ENCODE data around the gene GRAMD4. TPM values are rescaled to one million over a fixed set of nuclear protein-coding genes. Genes with fewer than 3 reads are reported as not detected.

The GRAMD4 gene
- total RNA-seq, 2 donors from 2014 or later = 33.8 to 42.4 TPM

DNA sequence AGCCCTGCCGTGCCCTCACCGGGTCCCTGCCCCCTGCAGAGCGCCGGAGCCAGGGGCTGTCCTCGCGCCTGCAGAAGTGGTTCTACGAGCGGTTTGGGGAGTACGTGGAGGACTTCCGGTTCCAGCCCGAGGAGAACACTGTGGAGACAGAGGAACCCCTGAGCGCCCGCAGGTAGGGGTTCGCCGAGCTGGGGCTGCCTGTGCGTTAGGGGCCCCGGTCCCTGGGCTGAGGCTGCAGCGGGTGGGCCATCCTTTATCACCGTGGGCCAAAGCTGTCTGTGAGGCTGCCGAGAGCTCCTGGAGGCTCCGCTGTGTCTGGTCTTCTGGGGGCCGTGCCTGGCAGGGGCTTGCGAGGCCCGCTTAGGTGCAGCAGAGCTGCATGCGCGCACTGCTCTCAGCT is 42.8 kb downstream of the GRAMD4 start:
- no peaks in the 10 kb centered on the region for H3K9me3 Mint-ChIP-seq
- H3K27ac Mint-ChIP-seq = no peak overlapping the region
- ATAC-seq (peak in 1 of 2 donors; percentile 18), DNase-seq (ENCODE audit: low spot score in 2 of 2) (no peak)
- no peaks in the 10 kb centered on the region for H3K36me3 Mint-ChIP-seq

DNA sequence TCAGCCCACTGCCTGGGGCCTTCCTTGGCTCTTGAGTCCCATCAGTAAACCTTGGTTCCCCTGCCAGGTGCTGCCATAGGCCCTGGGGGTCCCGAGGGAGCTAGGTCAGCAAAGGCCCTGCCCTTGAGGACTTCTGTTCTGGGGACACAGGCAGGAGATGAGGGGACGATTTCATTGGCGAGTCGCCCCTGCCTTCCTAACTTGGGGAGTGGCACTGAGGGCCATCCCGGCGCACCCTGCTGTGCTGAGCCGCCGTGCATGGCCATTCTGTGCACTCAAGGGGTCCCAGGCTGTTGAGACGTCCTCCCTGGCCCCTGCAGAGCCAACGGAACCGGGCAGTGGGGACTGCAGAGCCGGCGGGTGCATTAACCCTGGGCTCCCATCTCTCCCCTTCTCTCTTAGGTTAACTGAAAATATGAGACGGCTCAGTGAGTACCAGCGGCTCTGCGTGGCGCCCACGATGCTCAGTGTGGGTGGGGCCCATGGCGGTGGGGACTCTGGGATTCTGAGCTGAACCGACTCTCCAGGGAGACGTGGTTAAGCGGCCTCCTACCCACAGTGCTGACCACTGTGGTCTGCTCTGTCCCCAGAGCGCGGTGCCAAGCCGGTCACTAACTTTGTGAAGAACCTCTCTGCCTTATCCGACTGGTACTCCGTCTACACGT is 43.4 kb downstream of the GRAMD4 start:
- peak overlapping the region; percentile 55 to 64 for H3K27ac Mint-ChIP-seq

DNA sequence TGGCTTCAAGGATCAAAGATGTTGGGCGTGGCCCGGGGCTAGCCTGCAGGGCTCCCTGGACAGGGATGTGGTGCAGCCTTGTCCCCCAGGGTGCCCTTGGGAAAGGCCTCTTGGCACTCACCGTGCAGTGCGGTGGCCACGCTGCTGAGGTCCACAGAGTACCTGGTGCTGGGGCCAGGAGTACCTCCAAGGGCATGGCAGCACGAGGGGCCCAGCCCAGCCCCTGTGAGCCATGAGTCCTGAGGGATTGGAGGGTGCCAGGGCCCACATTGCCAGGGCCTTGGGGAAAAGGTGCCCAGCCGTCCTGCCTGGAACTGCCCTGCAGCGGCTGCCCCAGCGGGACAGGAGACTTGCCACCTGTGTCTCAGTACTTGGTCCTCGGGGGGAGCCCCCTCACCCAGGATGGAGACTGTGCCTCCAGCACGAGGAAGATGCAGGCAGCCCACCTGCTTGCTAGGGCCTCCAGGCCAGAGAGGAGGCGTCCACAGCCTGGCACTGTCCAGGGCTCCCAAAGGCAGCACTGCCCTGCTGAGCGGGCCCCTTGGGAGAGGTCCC is 44.2 kb downstream of the GRAMD4 start:
- no peak for ATAC-seq
- DNase-seq (ENCODE audit: low spot score in 2 of 2) = no peak
- H3K36me3 Mint-ChIP-seq = no peaks in the 10 kb centered on the region
- peak overlapping the region; percentile 55 to 64 for H3K27ac Mint-ChIP-seq
- no peaks in the 10 kb centered on the region for H3K9me3 Mint-ChIP-seq

More for the DNA sequence above, 43.4 kb downstream of the GRAMD4 start:
- Mint-ChIP-seq H3K9me3 (no peaks in the 10 kb centered on the region), H3K36me3 (no peaks in the 10 kb centered on the region)
- no peak for ATAC-seq
- DNase-seq (ENCODE audit: low spot score in 2 of 2) = no peak

DNA sequence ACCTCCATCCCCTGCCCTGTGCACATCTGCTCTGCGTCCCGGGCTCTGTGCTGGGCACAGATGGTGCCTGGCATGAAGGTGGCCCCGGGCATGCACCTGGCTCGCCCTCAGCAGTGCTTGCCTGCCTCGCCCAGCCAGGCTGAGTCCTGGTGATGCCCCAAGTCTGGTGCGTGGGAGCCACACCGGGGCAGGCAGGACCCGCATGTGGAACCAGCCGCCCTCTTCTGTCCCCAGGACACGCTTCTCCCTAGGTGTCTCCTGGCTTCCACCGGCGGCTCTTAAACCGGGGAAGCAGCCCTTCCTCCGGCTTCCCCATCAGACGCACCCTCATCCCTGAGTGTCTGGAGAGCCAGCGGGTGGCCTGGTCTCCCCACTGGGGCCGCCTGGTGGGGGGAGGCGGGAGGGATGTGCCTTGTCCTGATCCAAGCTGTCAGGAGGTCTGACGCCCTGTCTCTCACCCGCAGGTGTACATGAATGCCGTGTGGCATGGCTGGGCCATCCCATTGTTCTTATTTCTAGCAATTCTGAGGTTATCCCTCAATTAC is 45.0 kb downstream of the GRAMD4 start:
- H3K27ac Mint-ChIP-seq = no peak overlapping the region
- DNase-seq (ENCODE audit: low spot score in 2 of 2) (no peak), ATAC-seq (no peak)
- H3K36me3 Mint-ChIP-seq = no peaks in the 10 kb centered on the region
- no peaks in the 10 kb centered on the region for H3K9me3 Mint-ChIP-seq

DNA sequence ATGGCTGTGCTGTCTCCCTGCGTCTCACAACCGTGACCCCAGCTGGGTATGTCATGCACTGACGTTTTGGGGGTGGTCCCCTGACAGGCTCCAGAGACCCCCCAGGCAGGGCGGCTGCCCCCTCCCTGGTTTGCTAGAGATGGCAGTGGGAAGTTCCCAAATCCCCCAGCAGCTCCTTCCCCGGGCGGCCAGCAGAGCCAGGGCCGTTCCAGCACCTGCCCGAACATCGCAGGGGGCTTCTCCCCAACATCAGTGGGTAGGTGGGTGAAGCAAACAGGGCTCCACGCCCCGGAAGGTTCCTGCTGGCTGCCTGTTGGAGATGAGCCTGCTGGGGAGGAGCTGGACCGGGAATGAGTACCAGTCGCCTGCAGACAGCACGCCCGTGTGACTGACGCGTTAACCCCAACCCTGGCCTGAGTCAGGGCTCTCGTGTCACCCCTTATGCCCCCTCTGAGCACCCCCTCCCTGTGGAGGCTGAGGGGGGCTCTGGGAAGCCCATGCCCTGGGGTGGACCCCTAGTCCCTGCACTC is 45.6 kb downstream of the GRAMD4 start:
- Mint-ChIP-seq H3K27ac (no peak overlapping the region), H3K9me3 (no peaks in the 10 kb centered on the region), H3K36me3 (no peaks in the 10 kb centered on the region)
- no peak for ATAC-seq
- DNase-seq (ENCODE audit: low spot score in 2 of 2) = no peak

DNA sequence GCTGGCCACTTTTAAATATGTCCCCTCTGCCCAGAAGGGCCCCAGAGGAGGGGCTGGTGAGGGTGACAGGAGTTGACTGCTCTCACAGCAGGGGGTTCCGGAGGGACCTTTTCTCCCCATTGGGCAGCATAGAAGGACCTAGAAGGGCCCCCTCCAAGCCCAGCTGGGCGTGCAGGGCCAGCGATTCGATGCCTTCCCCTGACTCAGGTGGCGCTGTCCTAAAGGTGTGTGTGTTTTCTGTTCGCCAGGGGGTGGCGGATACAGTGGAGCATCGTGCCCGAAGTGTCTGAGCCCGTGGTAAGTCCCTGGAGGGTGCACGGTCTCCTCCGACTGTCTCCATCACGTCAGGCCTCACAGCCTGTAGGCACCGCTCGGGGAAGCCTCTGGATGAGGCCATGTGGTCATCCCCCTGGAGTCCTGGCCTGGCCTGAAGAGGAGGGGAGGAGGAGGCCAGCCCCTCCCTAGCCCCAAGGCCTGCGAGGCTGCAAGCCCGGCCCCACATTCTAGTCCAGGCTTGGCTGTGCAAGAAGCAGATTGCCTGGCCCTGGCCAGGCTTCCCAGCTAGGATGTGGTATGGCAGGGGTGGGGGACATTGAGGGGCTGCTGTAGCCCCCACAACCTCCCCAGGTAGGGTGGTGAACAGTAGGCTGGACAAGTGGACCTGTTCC is 46.5 kb downstream of the GRAMD4 start:
- no peaks in the 10 kb centered on the region for H3K36me3 Mint-ChIP-seq
- no peaks in the 10 kb centered on the region for H3K9me3 Mint-ChIP-seq
- DNase-seq (ENCODE audit: low spot score in 2 of 2) = no peak
- H3K27ac Mint-ChIP-seq = peak overlapping the region in 1 of 2 donors; percentile 36
- ATAC-seq = no peak

DNA sequence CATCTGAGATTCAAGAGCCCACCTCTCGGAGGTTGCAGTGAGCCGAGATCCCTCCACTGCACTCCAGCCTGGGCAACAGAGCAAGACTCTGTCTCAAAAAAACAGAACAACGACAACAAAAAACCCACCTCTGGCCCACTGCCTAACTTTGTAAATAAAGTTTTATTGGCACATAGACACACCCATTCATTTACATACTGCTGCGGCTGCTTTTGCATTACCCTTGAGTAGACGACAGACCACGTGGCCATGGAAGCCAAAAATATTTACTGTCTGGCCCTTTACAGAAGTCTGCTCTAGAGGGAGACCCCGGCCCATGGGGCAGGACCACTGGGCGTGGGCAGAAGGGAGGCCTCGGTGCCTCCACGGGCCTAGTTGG is 47.0 kb downstream of the GRAMD4 start:
- H3K9me3 Mint-ChIP-seq = no peaks in the 10 kb centered on the region
- no peak for DNase-seq (ENCODE audit: low spot score in 2 of 2)
- no peak for ATAC-seq
- no peaks in the 10 kb centered on the region for H3K36me3 Mint-ChIP-seq
- no peak overlapping the region for H3K27ac Mint-ChIP-seq

DNA sequence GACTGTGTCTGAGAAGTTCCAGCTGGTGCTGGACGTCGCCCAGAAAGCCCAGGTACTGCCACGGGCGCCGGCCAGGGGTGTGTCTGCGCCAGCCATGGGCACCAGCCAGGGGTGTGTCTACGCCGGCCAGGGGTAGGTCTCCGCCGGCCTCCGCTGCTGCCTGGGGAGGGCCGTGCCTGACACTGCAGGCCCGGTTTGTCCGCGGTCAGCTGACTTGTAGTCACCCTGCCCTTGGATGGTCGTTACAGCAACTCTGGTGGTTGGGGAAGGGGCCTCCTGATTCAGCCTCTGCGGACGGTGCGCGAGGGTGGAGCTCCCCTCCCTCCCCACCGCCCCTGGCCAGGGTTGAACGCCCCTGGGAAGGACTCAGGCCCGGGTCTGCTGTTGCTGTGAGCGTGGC is 47.9 kb downstream of the GRAMD4 start:
- DNase-seq (ENCODE audit: low spot score in 2 of 2) = no peak
- no peaks in the 10 kb centered on the region for H3K36me3 Mint-ChIP-seq
- no peaks in the 10 kb centered on the region for H3K9me3 Mint-ChIP-seq
- no peak for ATAC-seq
- no peak overlapping the region for H3K27ac Mint-ChIP-seq

DNA sequence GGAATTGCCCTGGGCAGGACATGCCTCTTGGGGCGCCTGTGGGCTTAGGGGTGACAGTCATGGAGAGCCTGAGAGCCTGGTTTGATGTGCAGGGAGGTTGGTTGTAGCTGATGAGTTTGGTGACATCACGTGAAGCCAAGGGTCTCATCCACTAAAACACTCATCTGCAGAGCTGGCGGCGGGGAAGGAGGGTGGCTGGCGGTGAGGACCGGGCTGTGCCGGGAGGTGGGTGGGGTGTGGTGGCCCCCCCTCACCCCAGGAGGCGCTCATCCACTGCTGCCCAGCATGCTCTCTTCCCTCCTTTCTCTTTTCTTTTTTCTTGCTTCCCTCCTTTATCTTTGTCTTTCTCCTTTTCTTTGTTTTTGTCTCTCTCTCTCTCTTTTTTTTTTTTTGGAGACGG is 49.0 kb downstream of the GRAMD4 start:
- H3K36me3 Mint-ChIP-seq = peaks cover 0 to 4% of the 10 kb centered on the region in 2 donors
- H3K9me3 Mint-ChIP-seq = no peaks in the 10 kb centered on the region
- no peak for ATAC-seq
- no peak for DNase-seq (ENCODE audit: low spot score in 2 of 2)
- H3K27ac Mint-ChIP-seq = peak overlapping the region; percentile 82 to 87

DNA sequence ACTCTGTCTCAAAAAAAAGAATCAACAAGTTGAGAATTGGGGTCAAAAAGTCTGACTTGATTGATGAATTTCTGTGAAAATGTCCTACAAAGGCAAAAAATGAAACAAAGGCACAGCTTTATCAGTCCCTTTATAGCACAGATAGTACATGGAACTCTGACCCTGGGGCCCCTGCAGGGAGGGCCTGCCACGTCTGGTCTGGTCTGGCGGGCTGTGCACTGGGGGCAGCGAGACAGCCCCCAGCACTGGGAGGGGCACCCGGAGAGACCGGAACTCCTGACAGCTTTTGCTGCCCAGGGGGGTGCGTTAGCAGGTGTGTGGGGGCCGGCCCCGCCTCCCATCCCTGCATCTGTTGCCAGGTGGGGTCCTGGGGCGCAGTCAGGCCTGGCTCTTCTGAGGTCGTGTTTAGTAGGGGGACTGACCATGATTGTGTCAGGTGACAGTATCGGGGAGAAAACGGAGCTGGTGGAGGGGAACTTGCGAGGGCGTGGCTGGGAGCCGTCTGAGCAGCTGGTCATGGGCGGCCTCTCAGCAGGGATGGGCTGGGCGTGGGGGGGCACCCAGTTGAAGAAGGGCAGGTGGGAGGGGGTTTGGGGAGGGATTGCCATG is 51.7 kb downstream of the GRAMD4 start:
- Mint-ChIP-seq H3K36me3 (peaks cover 0 to 9% of the 10 kb centered on the region in 2 donors), H3K9me3 (no peaks in the 10 kb centered on the region), H3K27ac (peak overlapping the region in 1 of 2 donors; percentile 93)
- DNase-seq (ENCODE audit: low spot score in 2 of 2) (no peak), ATAC-seq (no peak)

DNA sequence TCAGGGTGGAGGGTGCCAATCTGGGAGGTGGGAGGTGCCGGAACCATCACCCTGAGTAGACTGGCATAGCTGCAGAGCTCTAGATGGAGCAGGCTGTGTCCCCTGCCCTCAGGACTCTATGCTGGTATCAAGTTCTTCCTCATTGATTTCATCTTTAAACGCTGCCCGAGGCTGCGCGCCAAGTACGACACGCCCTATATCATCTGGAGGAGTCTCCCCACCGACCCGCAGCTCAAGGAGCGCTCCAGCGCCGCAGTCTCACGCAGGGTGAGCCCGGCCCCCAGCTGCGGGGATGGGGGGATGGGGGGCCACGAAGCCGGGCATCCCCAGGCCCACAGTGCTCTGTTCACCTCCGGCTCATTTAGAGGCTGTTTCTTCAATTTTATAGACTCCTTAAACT is 52.5 kb downstream of the GRAMD4 start:
- DNase-seq (ENCODE audit: low spot score in 2 of 2) = no peak
- Mint-ChIP-seq H3K36me3 (peaks cover 0 to 9% of the 10 kb centered on the region in 2 donors), H3K27ac (peak overlapping the region in 1 of 2 donors; percentile 93), H3K9me3 (no peaks in the 10 kb centered on the region)
- no peak for ATAC-seq

DNA sequence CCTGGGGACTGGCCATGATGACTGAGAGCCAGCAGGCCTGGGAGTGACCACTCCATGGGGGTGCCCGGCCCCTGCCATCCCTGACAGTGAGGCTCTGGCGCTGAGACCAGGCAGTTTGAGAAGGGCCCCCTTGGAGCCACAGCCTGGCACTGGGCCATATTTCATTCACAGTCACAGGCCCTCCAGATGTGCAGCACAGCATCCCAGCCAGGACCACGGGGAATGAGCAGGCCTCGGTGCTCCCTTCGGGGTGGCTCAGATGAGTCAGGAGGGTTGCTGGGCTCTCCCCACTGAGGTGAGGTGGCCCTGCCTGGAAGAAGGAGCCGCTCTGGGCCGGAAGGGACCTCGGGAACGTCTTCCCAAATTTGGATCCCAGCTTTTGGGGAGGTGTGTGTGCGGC is 53.0 kb downstream of the GRAMD4 start:
- DNase-seq (ENCODE audit: low spot score in 2 of 2) (no peak), ATAC-seq (peak in 1 of 2 donors; percentile 5)
- H3K27ac Mint-ChIP-seq = peak overlapping the region; percentile 93 to 95
- H3K36me3 Mint-ChIP-seq = peaks cover 0 to 9% of the 10 kb centered on the region in 2 donors
- no peaks in the 10 kb centered on the region for H3K9me3 Mint-ChIP-seq

DNA sequence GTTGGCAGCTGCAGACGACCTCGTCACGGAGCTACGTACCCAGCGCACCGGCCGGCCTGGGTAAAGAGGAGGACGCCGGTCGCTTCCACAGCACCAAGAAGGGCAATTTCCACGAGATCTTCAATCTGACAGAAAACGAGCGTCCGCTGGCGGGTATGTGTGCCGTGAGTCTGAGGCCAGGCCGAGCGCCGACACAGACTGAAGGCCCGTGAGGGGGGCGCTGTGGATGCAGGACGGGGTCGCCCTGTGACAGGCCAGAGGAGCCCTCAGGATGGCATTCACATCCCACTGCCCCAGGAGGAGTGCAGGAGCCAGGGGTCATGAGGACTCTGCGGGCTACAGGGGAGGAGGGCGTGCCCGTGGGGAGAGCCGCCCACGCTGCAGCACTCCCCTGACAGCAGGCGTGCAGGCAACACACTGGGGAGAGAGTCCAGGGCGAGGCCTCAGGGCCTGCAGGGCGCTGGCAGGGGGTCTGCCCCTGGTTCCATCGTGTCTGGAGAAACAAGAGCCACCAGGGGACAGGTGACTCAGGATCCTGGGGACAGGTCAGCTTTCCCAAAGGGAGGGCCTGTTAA is 53.6 kb downstream of the GRAMD4 start:
- peaks cover 0 to 9% of the 10 kb centered on the region in 2 donors for H3K36me3 Mint-ChIP-seq
- H3K9me3 Mint-ChIP-seq = no peaks in the 10 kb centered on the region
- DNase-seq (ENCODE audit: low spot score in 2 of 2) = no peak
- H3K27ac Mint-ChIP-seq = peak overlapping the region; percentile 93 to 95
- peak; percentile 20 to 40 for ATAC-seq

DNA sequence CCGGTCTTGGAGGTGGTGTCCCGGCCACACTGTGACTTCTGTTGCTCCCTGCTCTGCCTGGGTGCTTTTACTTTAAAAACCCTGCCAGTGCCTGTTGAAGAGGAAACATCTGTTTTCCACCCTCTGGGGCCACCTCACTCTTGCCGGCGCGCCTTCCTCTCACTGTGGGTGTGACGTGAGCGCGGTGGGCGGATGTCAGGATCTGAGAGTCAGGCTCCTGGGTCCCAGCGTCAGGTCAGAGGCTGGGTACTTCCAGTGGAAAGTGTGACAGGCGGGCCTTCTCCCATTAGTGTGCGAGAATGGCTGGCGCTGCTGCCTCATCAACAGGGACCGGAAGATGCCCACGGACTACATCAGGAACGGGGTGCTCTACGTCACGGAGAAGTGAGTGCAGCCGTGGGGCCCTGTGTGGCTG is 54.2 kb downstream of the GRAMD4 start:
- peak; percentile 81 to 97 for DNase-seq (ENCODE audit: low spot score in 2 of 2)
- ATAC-seq = peak; percentile 87 to 90
- Mint-ChIP-seq H3K27ac (peak overlapping the region; percentile 93 to 95), H3K36me3 (peaks cover 0 to 9% of the 10 kb centered on the region in 2 donors), H3K9me3 (no peaks in the 10 kb centered on the region)

DNA sequence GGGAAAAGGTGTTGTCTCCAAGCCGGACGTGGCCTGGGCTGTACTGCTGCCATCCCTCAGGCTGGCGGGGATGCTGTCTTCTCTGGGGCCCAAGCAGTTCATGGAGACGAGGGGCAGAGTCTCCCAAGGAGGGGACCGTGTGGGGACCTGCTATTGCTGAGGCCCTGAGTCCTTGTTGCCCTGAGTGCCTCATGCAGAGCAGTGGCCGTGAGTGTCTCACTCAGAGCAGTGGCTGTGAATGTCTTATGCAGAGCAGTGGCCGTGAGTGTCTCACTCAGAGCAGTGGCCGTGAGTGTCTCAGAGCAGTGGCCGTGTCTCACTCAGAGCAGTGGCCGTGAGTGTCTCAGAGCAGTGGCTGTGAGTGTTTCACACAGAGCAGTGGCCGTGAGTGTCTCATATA is 54.7 kb downstream of the GRAMD4 start:
- DNase-seq (ENCODE audit: low spot score in 2 of 2) (no peak), ATAC-seq (peak in 1 of 2 donors; percentile 36)
- Mint-ChIP-seq H3K36me3 (peaks cover 0 to 9% of the 10 kb centered on the region in 2 donors), H3K9me3 (no peaks in the 10 kb centered on the region), H3K27ac (peak overlapping the region; percentile 93 to 95)

DNA sequence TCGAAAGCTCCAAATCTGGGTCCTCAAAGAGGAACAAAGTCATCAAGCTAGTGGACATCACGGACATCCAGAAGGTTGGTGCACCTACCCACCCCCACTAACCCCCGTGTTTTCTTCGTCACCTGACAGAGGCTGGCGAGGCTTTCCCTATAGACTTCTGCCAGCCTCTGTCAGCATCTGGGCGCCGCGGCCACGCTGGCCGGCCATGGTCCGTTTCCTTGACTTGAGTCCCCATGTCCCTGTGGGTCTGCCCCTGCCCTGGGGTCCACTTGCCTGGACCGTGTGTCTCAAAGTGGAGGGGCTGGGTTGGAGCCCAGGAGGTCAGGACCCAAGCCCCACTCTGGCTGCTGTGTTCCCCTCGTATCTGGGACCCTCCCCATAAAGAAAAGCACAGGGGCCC is 55.3 kb downstream of the GRAMD4 start:
- Mint-ChIP-seq H3K36me3 (peaks cover 0 to 9% of the 10 kb centered on the region in 2 donors), H3K9me3 (no peaks in the 10 kb centered on the region)
- ATAC-seq = no peak

More for the DNA sequence above, 55.3 kb downstream of the GRAMD4 start:
- peak overlapping the region; percentile 93 to 95 for H3K27ac Mint-ChIP-seq
- DNase-seq (ENCODE audit: low spot score in 2 of 2) = no peak

All from activated naive CD4-positive, alpha-beta T cell treated with anti-CD3 and anti-CD28 coated beads, Interleukin-2, amount 50 U/mL, for 72 hours (primary cell).